22Rv1 (cell line): Measurements from ENCODE around the gene ETNK2.

Experiments
- CTCF ChIP-seq: fragments of 450-650 bp; IDR thresholded peaks from 2 replicates; pipeline ENCODE4 v1.5.1; 2017; ENCODE audit warnings: mild to moderate bottlenecking
- ZFX ChIP-seq: fragments of 450-650 bp; IDR thresholded peaks from 2 replicates; pipeline ENCODE4 v1.6.1; 2017; ENCODE audit warnings: antibody characterized with exemption, borderline replicate concordance

DNA sequence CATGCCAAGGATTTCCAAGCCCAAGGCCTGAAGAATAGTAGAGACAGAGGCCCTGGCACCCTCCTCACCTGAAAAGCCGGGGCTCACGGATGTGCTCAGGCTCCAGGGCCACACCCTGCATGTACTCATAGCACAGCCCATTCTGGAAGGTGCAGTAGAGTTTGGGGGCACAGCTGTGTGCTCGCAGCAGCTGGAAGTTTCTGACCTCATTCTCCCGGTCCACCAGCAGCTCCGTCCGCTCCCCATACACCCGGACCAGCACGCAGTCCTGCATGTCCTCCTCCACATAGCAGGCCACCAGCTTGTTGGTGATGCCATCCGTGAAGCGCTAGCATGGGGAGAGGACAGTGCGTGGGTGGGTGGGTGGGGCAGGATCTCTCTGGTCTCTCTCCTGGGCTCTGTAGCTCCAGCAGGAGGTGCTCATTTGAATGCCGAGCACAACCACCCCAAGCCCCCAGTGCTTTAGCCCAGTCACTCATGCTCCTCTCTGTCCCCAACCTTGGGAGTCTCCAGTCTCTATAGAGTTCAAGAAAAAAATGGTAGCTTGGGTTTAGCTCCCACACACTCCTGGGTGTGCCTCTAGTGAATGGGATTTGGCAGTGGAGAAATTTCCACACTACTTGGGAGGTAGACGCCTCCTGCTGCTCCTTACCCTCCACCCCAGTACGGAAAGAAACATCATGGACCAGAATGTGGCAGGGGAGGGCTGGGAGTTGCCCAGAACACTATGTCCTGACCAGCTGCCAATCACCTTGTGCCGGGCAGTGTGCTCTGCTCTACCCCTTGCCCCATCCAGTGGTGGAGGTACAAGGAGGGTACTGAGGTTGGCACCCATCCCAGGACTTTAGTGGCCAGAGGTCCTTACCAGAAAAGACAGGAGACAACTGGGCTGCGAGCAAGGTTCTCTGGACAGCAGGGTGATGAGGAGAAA lies 1.9 kb downstream of the ETNK2 start:
- no peak for TF ChIP-seq CTCF
- TF ChIP-seq ZFX, result no peak
